Measurements from ENCODE around the gene RBMS2.

RBMS2 gene

DNA sequence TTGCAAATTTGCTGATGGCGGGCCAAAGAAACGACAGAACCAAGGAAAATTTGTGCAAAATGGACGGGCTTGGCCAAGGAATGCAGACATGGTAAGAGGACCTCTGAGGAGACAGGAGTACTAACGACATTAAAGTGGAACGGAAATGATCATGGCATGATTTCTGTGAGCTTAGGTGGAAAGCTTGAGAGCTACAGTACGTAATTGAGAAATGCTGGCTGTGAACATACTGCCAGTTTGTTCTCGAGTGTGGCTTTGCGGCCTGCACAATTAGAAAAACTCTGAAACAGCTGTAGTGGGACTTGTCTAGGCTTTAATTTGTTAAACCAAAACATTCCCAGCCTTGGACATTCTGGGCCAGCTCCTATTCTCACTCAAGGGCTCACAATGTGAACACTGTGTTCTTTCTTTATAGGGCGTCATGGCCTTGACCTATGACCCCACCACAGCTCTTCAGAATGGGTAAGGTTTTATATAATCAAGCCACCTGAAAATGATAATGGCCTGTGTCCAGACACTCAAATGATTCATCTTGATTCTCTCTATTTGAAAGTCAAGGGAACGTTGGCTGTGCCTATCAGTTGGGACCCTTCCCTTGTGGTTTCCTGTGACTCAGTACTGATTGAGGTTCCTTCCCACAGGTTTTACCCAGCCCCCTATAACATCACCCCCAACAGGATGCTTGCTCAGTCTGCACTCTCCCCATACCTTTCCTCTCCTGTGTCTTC, 60.0 kb downstream of the RBMS2 start:
- no peak for DNase-seq
- no peaks in the 10 kb centered on the region for H3K36me3 Mint-ChIP-seq (ENCODE audit: low read depth)
- peaks cover 27% of the 10 kb centered on the region for H3K4me1 Mint-ChIP-seq (ENCODE audit: low read depth)
- H3K27me3 Mint-ChIP-seq = no peaks in the 10 kb centered on the region
- peak overlapping the region; percentile 81 for H3K27ac Mint-ChIP-seq
- no peak overlapping the region for H3K4me3 Mint-ChIP-seq
- H3K9me3 Mint-ChIP-seq = no peaks in the 10 kb centered on the region

DNA sequence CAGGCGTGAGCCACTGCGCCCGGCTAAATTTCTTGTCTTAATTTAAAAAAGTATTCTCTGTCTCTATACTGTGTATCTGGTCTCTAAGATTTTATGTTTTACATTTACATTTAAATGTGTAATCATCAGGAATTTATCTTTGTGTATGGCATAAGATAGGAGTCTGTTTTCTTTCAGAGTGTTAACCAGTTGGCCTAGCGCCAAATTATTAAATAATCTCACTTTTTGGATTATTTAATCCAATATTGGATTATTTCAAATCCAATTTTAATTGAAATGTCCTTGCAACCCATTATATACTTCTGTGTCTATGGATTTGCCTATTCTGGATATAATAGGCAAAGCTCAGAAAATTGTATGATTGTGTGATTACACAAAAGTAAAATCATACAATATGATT, 63.5 kb downstream of the RBMS2 start:
- Mint-ChIP-seq H3K4me1 (ENCODE audit: low read depth) (peaks cover 30% of the 10 kb centered on the region), H3K27me3 (no peaks in the 10 kb centered on the region), H3K4me3 (no peak overlapping the region), H3K27ac (no peak overlapping the region), H3K36me3 (ENCODE audit: low read depth) (peaks cover 2% of the 10 kb centered on the region), H3K9me3 (no peaks in the 10 kb centered on the region)
- no peak for DNase-seq

DNA sequence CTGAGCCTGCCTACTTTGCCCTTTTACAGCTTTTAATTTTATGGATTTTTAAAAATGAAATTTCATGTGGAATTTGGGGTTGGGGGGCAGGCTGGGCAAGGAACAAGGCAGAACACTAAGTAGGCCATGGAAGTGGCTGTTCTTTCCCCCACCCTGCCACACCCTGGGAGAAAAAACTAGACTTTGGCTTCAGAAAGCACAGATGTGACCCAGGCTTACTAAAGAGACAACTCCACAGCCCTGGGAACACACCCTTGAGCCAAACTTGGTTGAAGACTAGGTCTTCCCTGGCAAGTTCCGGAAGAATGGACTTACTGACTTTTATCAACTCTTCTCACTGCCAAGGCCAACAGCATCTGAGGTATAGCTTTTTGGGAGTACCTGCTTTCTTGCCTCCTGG, 68.2 kb downstream of the RBMS2 start:
- no peaks in the 10 kb centered on the region for H3K9me3 Mint-ChIP-seq
- H3K27me3 Mint-ChIP-seq = no peaks in the 10 kb centered on the region
- no peak overlapping the region for H3K4me3 Mint-ChIP-seq
- no peak overlapping the region for H3K27ac Mint-ChIP-seq
- peaks cover 5% of the 10 kb centered on the region for H3K4me1 Mint-ChIP-seq (ENCODE audit: low read depth)
- H3K36me3 Mint-ChIP-seq (ENCODE audit: low read depth) = peaks cover 2% of the 10 kb centered on the region
- DNase-seq = no peak

- DNase-seq = no peak
Observed at GRCh38 chr12:56590237-56590830, 68.7 kb downstream of the RBMS2 start.

DNA sequence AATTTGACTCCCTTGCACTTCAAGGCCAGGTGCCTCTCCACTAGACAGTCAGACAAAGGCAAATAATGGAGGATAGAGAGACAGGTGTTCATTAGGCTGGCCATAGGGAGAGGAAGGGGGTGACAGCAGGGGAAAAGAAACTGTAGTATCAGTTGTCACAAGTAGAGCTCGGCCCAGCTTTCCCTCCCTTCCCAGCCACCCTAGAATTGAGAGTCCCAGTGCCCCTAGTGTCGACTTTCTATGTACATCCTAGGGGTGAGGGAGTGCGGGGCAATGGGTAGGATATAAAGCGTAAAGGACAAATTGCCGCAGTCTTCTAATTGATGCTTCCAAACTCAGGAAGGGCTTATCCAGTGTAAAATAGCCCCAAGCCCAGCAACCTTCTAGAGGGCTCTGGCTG, 69.5 kb downstream of the RBMS2 start:
- DNase-seq = no peak
- Mint-ChIP-seq H3K27ac (no peak overlapping the region), H3K4me3 (no peak overlapping the region), H3K9me3 (no peaks in the 10 kb centered on the region), H3K4me1 (ENCODE audit: low read depth) (peaks cover 5% of the 10 kb centered on the region), H3K36me3 (ENCODE audit: low read depth) (peaks cover 10% of the 10 kb centered on the region), H3K27me3 (no peaks in the 10 kb centered on the region)

More at GRCh38 chr12:56590237-56590830, 68.7 kb downstream of the RBMS2 start:
- Mint-ChIP-seq H3K4me1 (ENCODE audit: low read depth) (peaks cover 5% of the 10 kb centered on the region), H3K27ac (no peak overlapping the region), H3K4me3 (no peak overlapping the region), H3K9me3 (no peaks in the 10 kb centered on the region), H3K36me3 (ENCODE audit: low read depth) (peaks cover 3% of the 10 kb centered on the region), H3K27me3 (no peaks in the 10 kb centered on the region)

- Mint-ChIP-seq H3K4me3 (no peak overlapping the region), H3K9me3 (no peaks in the 10 kb centered on the region), H3K27me3 (no peaks in the 10 kb centered on the region), H3K27ac (peak overlapping the region; percentile 40), H3K4me1 (ENCODE audit: low read depth) (peaks cover 2% of the 10 kb centered on the region), H3K36me3 (ENCODE audit: low read depth) (peaks cover 17% of the 10 kb centered on the region)
- no peak for DNase-seq
Observed at GRCh38 chr12:56591961-56592360, 70.3 kb downstream of the RBMS2 start.

GRCh38 chr12:56593909-56594621, 72.4 kb downstream of the RBMS2 start:
- Mint-ChIP-seq H3K4me1 (ENCODE audit: low read depth) (peaks cover 2% of the 10 kb centered on the region), H3K4me3 (no peak overlapping the region), H3K27me3 (no peaks in the 10 kb centered on the region), H3K36me3 (ENCODE audit: low read depth) (peaks cover 36% of the 10 kb centered on the region), H3K9me3 (no peaks in the 10 kb centered on the region), H3K27ac (no peak overlapping the region)
- DNase-seq = peak; percentile 70

GRCh38 chr12:56596815-56597214, 75.2 kb downstream of the RBMS2 start:
- H3K4me3 Mint-ChIP-seq = no peak overlapping the region
- DNase-seq = no peak
- no peaks in the 10 kb centered on the region for H3K9me3 Mint-ChIP-seq
- no peaks in the 10 kb centered on the region for H3K4me1 Mint-ChIP-seq (ENCODE audit: low read depth)
- no peaks in the 10 kb centered on the region for H3K27me3 Mint-ChIP-seq
- H3K27ac Mint-ChIP-seq = peak overlapping the region; percentile 44
- H3K36me3 Mint-ChIP-seq (ENCODE audit: low read depth) = peaks cover 63% of the 10 kb centered on the region

DNA sequence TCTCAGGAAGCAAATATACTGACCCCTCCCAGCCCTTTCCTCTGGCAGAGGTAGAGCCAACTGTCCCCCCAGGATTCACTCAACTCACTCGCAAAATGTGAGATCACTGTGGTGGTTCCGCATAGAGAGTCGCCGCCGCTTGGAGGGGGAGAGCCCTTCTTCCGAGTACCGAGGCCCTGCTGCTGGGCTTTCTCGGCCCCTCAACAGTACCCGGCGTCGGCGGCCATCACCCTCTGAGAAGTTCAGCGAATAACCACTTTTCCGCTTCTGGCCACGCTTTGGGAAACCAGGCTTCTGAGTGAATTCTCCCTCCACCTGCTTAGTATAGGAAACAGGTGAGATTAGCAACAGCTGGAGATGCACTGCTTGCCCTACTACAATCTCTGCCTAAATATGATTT, 77.4 kb downstream of the RBMS2 start:
- Mint-ChIP-seq H3K27me3 (no peaks in the 10 kb centered on the region), H3K36me3 (ENCODE audit: low read depth) (peaks cover 85% of the 10 kb centered on the region), H3K4me3 (no peak overlapping the region), H3K9me3 (no peaks in the 10 kb centered on the region), H3K27ac (no peak overlapping the region), H3K4me1 (ENCODE audit: low read depth) (no peaks in the 10 kb centered on the region)
- no peak for DNase-seq

DNA sequence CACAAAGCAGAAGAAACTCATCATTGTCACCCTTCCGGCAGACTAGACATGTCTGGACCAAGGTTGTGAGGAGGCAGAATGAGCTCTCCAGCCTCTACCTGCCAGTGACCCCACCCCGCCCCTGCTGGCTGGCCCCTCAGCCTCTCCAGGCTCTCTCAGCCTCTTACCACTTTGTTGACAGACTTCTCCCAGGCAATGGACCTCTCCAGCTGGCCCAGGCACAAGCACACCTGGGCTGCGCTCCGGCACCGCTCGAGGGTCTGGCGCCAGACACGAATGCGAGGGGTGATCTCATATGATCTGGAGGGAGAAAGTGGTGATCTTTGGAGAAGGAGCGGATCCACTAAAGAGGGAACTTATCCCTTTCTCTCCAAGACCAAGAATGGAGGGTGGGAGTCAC, 78.2 kb downstream of the RBMS2 start:
- Mint-ChIP-seq H3K4me1 (ENCODE audit: low read depth) (no peaks in the 10 kb centered on the region), H3K36me3 (ENCODE audit: low read depth) (peaks cover 93% of the 10 kb centered on the region), H3K4me3 (no peak overlapping the region), H3K27me3 (no peaks in the 10 kb centered on the region), H3K9me3 (no peaks in the 10 kb centered on the region), H3K27ac (peak overlapping the region; percentile 32)
- no peak for DNase-seq

- DNase-seq = no peak
- peaks cover 97% of the 10 kb centered on the region for H3K36me3 Mint-ChIP-seq (ENCODE audit: low read depth)
Observed at GRCh38 chr12:56600753-56601152, 79.1 kb downstream of the RBMS2 start.

DNA sequence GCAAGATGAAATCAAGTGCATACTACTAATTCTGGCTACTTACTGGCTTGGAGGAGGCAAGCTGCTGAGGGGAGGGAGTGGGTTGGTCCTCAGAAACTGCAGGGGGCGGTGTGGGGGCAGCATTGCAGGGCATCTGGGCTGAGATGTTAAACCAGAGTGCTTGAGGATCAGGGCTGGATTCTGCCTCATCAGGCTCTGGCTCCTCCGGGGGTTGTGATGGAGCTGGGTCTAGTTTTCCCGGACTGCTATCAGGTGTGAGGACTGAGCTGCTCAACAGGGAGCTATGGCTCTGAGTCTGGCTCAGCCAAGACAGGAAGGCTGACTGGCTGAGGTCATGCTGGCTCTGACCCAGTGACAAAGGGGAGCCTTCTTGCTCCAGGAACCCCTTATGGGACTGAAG, 79.9 kb downstream of the RBMS2 start:
- Mint-ChIP-seq H3K36me3 (ENCODE audit: low read depth) (peaks cover 99% of the 10 kb centered on the region), H3K9me3 (no peaks in the 10 kb centered on the region), H3K4me3 (no peak overlapping the region), H3K4me1 (ENCODE audit: low read depth) (no peaks in the 10 kb centered on the region), H3K27ac (peak overlapping the region; percentile 4), H3K27me3 (no peaks in the 10 kb centered on the region)
- no peak for DNase-seq

More at GRCh38 chr12:56600753-56601152, 79.1 kb downstream of the RBMS2 start:
- Mint-ChIP-seq H3K27ac (peak overlapping the region; percentile 50), H3K27me3 (no peaks in the 10 kb centered on the region), H3K4me1 (ENCODE audit: low read depth) (no peaks in the 10 kb centered on the region), H3K9me3 (no peaks in the 10 kb centered on the region), H3K4me3 (no peak overlapping the region)

GRCh38 chr12:56602239-56602638, 80.6 kb downstream of the RBMS2 start:
- no peak for DNase-seq
- no peaks in the 10 kb centered on the region for H3K9me3 Mint-ChIP-seq
- no peaks in the 10 kb centered on the region for H3K27me3 Mint-ChIP-seq
- H3K4me3 Mint-ChIP-seq = no peak overlapping the region
- no peaks in the 10 kb centered on the region for H3K4me1 Mint-ChIP-seq (ENCODE audit: low read depth)
- H3K27ac Mint-ChIP-seq = no peak overlapping the region
- peaks cover 99% of the 10 kb centered on the region for H3K36me3 Mint-ChIP-seq (ENCODE audit: low read depth)

GRCh38 chr12:56604355-56604754, 82.7 kb downstream of the RBMS2 start:
- Mint-ChIP-seq H3K9me3 (no peaks in the 10 kb centered on the region), H3K27ac (peak overlapping the region; percentile 55), H3K4me1 (ENCODE audit: low read depth) (no peaks in the 10 kb centered on the region), H3K36me3 (ENCODE audit: low read depth) (peaks cover 96% of the 10 kb centered on the region), H3K27me3 (no peaks in the 10 kb centered on the region), H3K4me3 (no peak overlapping the region)
- no peak for DNase-seq

- peaks cover 10% of the 10 kb centered on the region for H3K4me1 Mint-ChIP-seq (ENCODE audit: low read depth)
- H3K4me3 Mint-ChIP-seq = no peak overlapping the region
- H3K36me3 Mint-ChIP-seq (ENCODE audit: low read depth) = peaks cover 93% of the 10 kb centered on the region
- H3K27ac Mint-ChIP-seq = peak overlapping the region; percentile 8
- no peak for DNase-seq
- H3K9me3 Mint-ChIP-seq = no peaks in the 10 kb centered on the region
- H3K27me3 Mint-ChIP-seq = no peaks in the 10 kb centered on the region
Observed at GRCh38 chr12:56614627-56615026, 93.0 kb downstream of the RBMS2 start.

Data from activated T-cell treated with anti-CD3 and anti-CD28 coated beads, Interleukin-2, amount 50 U/mL, for 24 hours (primary cell).